Muscle of leg (tissue), 11 donors: ENCODE results near the gene TMEM108. TPM values are rescaled to one million over a fixed set of nuclear protein-coding genes. Genes with fewer than 3 reads are reported as not detected.

Experiments used
- DNase-seq: peaks from one replicate; pipeline ENCODE4 v3.0.0; 2013
- H3K27ac ChIP-seq: one replicate; pipeline ENCODE4 v1.5.1; 2013; ENCODE audit warnings: mild to moderate bottlenecking, low read length, control low read depth
- H3K27me3 ChIP-seq: one replicate; pipeline ENCODE4 v1.6.1; 2013; ENCODE audit warnings: low read length; ENCODE audit not compliant: control insufficient read depth, insufficient read depth
- H3K36me3 ChIP-seq: one replicate; pipeline ENCODE4 v1.6.1; 2013; ENCODE audit warnings: low read length; ENCODE audit not compliant: control insufficient read depth, insufficient read depth
- H3K4me1 ChIP-seq: one replicate; pipeline ENCODE4 v1.6.1; 2013; ENCODE audit warnings: low read length; ENCODE audit not compliant: control insufficient read depth, insufficient read depth
- H3K4me3 ChIP-seq: one replicate; pipeline ENCODE4 v1.5.1; 2013; ENCODE audit warnings: low read length, control low read depth
- H3K9me3 ChIP-seq: replicated peaks from 2 replicates; pipeline ENCODE4 v1.6.1; 2013; ENCODE audit warnings: low read depth, low read length; ENCODE audit not compliant: control insufficient read depth
- WGBS: methylation state at CpG from one replicate; pipeline ENCODE4 v1.1.5; 2013; ENCODE audit warnings: missing lambda C conversion rate; ENCODE audit not compliant: insufficient coverage; 5-methylcytosine and 5-hydroxymethylcytosine counted together
- polyA plus RNA-seq, 8 donors: library from polyadenylated mRNA; unstranded; fragments of 120-200 nt; gene quantifications; one replicate each; pipeline versions ENCODE4 v1.2.1 to v1.2.3, GENCODE V29; 2013; ENCODE audit warnings: inconsistent platforms in 1 of 8, low replicate concordance in 1 of 8; ENCODE audit not compliant: insufficient read length in 8 of 8, insufficient read depth in 1 of 8
- total RNA-seq: library from RNA; stranded (reverse); fragments of 120-200 nt; gene quantifications from one replicate; pipeline ENCODE4 v1.2.4, GENCODE V29; 2013

The TMEM108 gene
- total and polyA plus RNA-seq, 9 donors, result 6.3 to 27.3 (median 17.4) TPM

- H3K36me3 ChIP-seq, result no peaks in the 10 kb centered on the region
- no peak overlapping the region for H3K4me3 ChIP-seq
- WGBS, result no CpG with 5 or more reads among the region's 2 CpGs
- no peak overlapping the region for H3K27ac ChIP-seq
- H3K27me3 ChIP-seq, result no peaks in the 10 kb centered on the region
- no peaks in the 10 kb centered on the region for H3K4me1 ChIP-seq
- no peak for DNase-seq
- no peaks in the 10 kb centered on the region for H3K9me3 ChIP-seq
These were observed 143.4 kb downstream of the TMEM108 start for GRCh38 chr3:133181392-133182150.

GRCh38 chr3:133187870-133188379 lies 149.7 kb downstream of the TMEM108 start:
- H3K36me3 ChIP-seq, result no peaks in the 10 kb centered on the region
- no peaks in the 10 kb centered on the region for H3K27me3 ChIP-seq
- no peak for DNase-seq
- no peaks in the 10 kb centered on the region for H3K9me3 ChIP-seq
- no peak overlapping the region for H3K27ac ChIP-seq
- H3K4me3 ChIP-seq, result no peak overlapping the region
- H3K4me1 ChIP-seq, result no peaks in the 10 kb centered on the region
- WGBS, result no CpG with 5 or more reads among the region's 4 CpGs

GRCh38 chr3:133188996-133189395 lies 150.8 kb downstream of the TMEM108 start:
- Histone ChIP-seq H3K9me3 (no peaks in the 10 kb centered on the region), H3K27ac (no peak overlapping the region), H3K4me1 (no peaks in the 10 kb centered on the region), H3K4me3 (no peak overlapping the region), H3K36me3 (no peaks in the 10 kb centered on the region), H3K27me3 (no peaks in the 10 kb centered on the region)
- WGBS, result no CpG with 5 or more reads among the region's 1 CpG
- DNase-seq, result no peak

- H3K4me3 ChIP-seq, result no peak overlapping the region
- H3K36me3 ChIP-seq, result no peaks in the 10 kb centered on the region
- no peaks in the 10 kb centered on the region for H3K4me1 ChIP-seq
- no peak for DNase-seq
- H3K27ac ChIP-seq, result no peak overlapping the region
- H3K9me3 ChIP-seq, result no peaks in the 10 kb centered on the region
- no CpG with 5 or more reads among the region's 1 CpG for WGBS
- H3K27me3 ChIP-seq, result no peaks in the 10 kb centered on the region
These were observed 151.7 kb downstream of the TMEM108 start for GRCh38 chr3:133189893-133190292.

- H3K4me3 ChIP-seq, result no peak overlapping the region
- H3K27ac ChIP-seq, result no peak overlapping the region
- WGBS, result 92% methylated on average over 2 of the region's 2 CpGs
- no peak for DNase-seq
- H3K27me3 ChIP-seq, result no peaks in the 10 kb centered on the region
- H3K4me1 ChIP-seq, result no peaks in the 10 kb centered on the region
- H3K9me3 ChIP-seq, result no peaks in the 10 kb centered on the region
- no peaks in the 10 kb centered on the region for H3K36me3 ChIP-seq
These were observed 153.6 kb downstream of the TMEM108 start for GRCh38 chr3:133191818-133192217.

- 77% methylated on average over 6 of the region's 9 CpGs for WGBS
- no peaks in the 10 kb centered on the region for H3K4me1 ChIP-seq
- H3K27me3 ChIP-seq, result no peaks in the 10 kb centered on the region
- no peak for DNase-seq
- H3K27ac ChIP-seq, result no peak overlapping the region
- H3K9me3 ChIP-seq, result no peaks in the 10 kb centered on the region
- H3K36me3 ChIP-seq, result no peaks in the 10 kb centered on the region
- no peak overlapping the region for H3K4me3 ChIP-seq
These were observed 154.3 kb downstream of the TMEM108 start for GRCh38 chr3:133192363-133192945.

- H3K4me1 ChIP-seq, result no peaks in the 10 kb centered on the region
- no peak overlapping the region for H3K27ac ChIP-seq
- H3K36me3 ChIP-seq, result no peaks in the 10 kb centered on the region
- no peaks in the 10 kb centered on the region for H3K9me3 ChIP-seq
- no peak overlapping the region for H3K4me3 ChIP-seq
- no peaks in the 10 kb centered on the region for H3K27me3 ChIP-seq
- DNase-seq, result no peak
These were observed 154.8 kb downstream of the TMEM108 start for GRCh38 chr3:133192967-133193366.

GRCh38 chr3:133196527-133196926 lies 158.3 kb downstream of the TMEM108 start:
- no peak for DNase-seq
- Histone ChIP-seq H3K4me3 (no peak overlapping the region), H3K27ac (no peak overlapping the region), H3K9me3 (peaks cover 8% of the 10 kb centered on the region), H3K36me3 (no peaks in the 10 kb centered on the region), H3K4me1 (no peaks in the 10 kb centered on the region), H3K27me3 (no peaks in the 10 kb centered on the region)
- 63% methylated on average over 3 of the region's 3 CpGs for WGBS

GRCh38 chr3:133197619-133198018 lies 159.4 kb downstream of the TMEM108 start:
- Histone ChIP-seq H3K4me3 (no peak overlapping the region), H3K36me3 (no peaks in the 10 kb centered on the region), H3K9me3 (peaks cover 8% of the 10 kb centered on the region), H3K27ac (no peak overlapping the region), H3K4me1 (no peaks in the 10 kb centered on the region), H3K27me3 (no peaks in the 10 kb centered on the region)
- 75% methylated on average over 1 of the region's 1 CpG for WGBS
- DNase-seq, result no peak

- no peak overlapping the region for H3K27ac ChIP-seq
- H3K36me3 ChIP-seq, result no peaks in the 10 kb centered on the region
- peaks cover 1% of the 10 kb centered on the region for H3K4me1 ChIP-seq
- DNase-seq, result no peak
- no peaks in the 10 kb centered on the region for H3K27me3 ChIP-seq
- 60% methylated on average over 1 of the region's 5 CpGs for WGBS
- no peaks in the 10 kb centered on the region for H3K9me3 ChIP-seq
- no peak overlapping the region for H3K4me3 ChIP-seq
These were observed 168.7 kb downstream of the TMEM108 start for GRCh38 chr3:133206921-133207320.
